Measurements from ENCODE around the gene SOX13. TPM values are rescaled to one million over a fixed set of nuclear protein-coding genes. Genes with fewer than 3 reads are reported as not detected.

The SOX13 gene
- polyA plus RNA-seq, 1 donor (not counting 4 experiments of a cell fraction or from before 2014, with no cell fraction given): 4.9 TPM

DNA sequence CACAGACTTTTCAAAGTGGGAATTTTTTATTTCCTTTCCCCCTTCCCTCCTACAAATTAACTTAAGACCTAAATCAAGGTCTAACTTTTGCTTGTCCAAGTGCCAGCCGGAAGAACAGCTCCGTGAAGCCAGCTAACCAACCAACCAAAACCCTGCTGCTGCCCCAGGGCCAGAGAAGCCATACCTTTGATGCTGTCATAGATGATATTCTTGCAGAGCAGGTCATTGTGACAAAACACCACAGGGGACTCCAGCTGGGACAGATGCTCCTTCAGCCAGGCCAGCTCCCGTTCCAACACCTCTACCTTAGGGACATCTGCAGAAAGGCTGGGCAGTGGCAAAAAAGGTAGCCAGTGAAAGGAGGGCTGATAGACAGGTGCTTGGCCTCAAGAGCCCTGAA is 68.2 kb downstream of the SOX13 start:
- peaks cover 0 to 1% of the 10 kb centered on the region in 2 experiments for H3K36me3 ChIP-seq (ENCODE audit: control insufficient read depth in 2 of 2, extremely low read depth in 1 of 2, insufficient read depth in 2 of 2, low read length in 2 of 2)
- no peak overlapping the region for H2AFZ ChIP-seq (ENCODE audit: control insufficient read depth, low read length)
- dilution Hi-C loops (cut with MboI; ENCODE audit: extremely low pct_ligation_motif_present, low sequenced_read_pairs): loop anchor here (25.0 kb wide), 1 partner anchor 279 kb away; the partner anchor contains the start of gene SNRPE
- DNase-seq (ENCODE audit: low read depth, low spot score) (no peak), FAIRE-seq (no peak)
- no peak overlapping the region for H3K4me2 ChIP-seq (ENCODE audit: control insufficient read depth, extremely low read depth, insufficient read depth, low read depth, low read length)
- H3K27me3 ChIP-seq (ENCODE audit: control insufficient read depth, extremely low read depth, insufficient read depth, low read length): no peaks in the 10 kb centered on the region
- H3K4me1 ChIP-seq (ENCODE audit: control insufficient read depth, extremely low read depth, insufficient read depth, low read length): no peaks in the 10 kb centered on the region
- no peaks in the 10 kb centered on the region for H3K79me2 ChIP-seq (ENCODE audit: control insufficient read depth, insufficient read depth, low read length)
- H3K9ac ChIP-seq (ENCODE audit: control insufficient read depth, extremely low read depth, insufficient read depth, low read length): no peak overlapping the region
- no peak overlapping the region for H3K4me3 ChIP-seq (ENCODE audit: control insufficient read depth in 2 of 3, extremely low read depth in 1 of 3, insufficient read depth in 2 of 3, low read depth in 1 of 3, low read length in 3 of 3)
- no peak overlapping the region for H3K27ac ChIP-seq (ENCODE audit: control insufficient read depth, insufficient read depth, low read length)
- no peaks in the 10 kb centered on the region for H3K9me1 ChIP-seq (ENCODE audit: control insufficient read depth, extremely low read depth, insufficient read depth, low read length)
- no peaks in the 10 kb centered on the region for H3K9me3 ChIP-seq (ENCODE audit: control insufficient read depth, low read depth, low read length)
- TF ChIP-seq, protein P1, sequence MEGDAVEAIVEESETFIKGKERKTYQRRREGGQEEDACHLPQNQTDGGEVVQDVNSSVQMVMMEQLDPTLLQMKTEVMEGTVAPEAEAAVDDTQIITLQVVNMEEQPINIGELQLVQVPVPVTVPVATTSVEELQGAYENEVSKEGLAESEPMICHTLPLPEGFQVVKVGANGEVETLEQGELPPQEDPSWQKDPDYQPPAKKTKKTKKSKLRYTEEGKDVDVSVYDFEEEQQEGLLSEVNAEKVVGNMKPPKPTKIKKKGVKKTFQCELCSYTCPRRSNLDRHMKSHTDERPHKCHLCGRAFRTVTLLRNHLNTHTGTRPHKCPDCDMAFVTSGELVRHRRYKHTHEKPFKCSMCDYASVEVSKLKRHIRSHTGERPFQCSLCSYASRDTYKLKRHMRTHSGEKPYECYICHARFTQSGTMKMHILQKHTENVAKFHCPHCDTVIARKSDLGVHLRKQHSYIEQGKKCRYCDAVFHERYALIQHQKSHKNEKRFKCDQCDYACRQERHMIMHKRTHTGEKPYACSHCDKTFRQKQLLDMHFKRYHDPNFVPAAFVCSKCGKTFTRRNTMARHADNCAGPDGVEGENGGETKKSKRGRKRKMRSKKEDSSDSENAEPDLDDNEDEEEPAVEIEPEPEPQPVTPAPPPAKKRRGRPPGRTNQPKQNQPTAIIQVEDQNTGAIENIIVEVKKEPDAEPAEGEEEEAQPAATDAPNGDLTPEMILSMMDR (optimal IDR thresholded peaks at IDR 0.05 in 1 of 3, IDR thresholded peaks at IDR 0.05 in 1 of 3, conservative IDR thresholded peaks at IDR 0.05 in 1 of 3; ENCODE audit: extremely low read depth in 1 of 3, insufficient read depth in 2 of 3, low read length in 3 of 3): no peak
- TF ChIP-seq EZH2 (IDR thresholded peaks at IDR 0.05; ENCODE audit: low read length): no peak
- no peaks in the 10 kb centered on the region for H4K20me1 ChIP-seq (ENCODE audit: control insufficient read depth, extremely low read depth, insufficient read depth, low read length)

- H3K4me1 ChIP-seq (ENCODE audit: control insufficient read depth, extremely low read depth, insufficient read depth, low read length): no peaks in the 10 kb centered on the region
- no peak overlapping the region for H3K4me3 ChIP-seq (ENCODE audit: control insufficient read depth in 2 of 3, extremely low read depth in 1 of 3, insufficient read depth in 2 of 3, low read depth in 1 of 3, low read length in 3 of 3)
- no peak overlapping the region for H3K27ac ChIP-seq (ENCODE audit: control insufficient read depth, insufficient read depth, low read length)
- no peak overlapping the region for H2AFZ ChIP-seq (ENCODE audit: control insufficient read depth, low read length)
- no peak overlapping the region for H3K9ac ChIP-seq (ENCODE audit: control insufficient read depth, extremely low read depth, insufficient read depth, low read length)
- no peak for DNase-seq (ENCODE audit: low read depth, low spot score)
- no peaks in the 10 kb centered on the region for H3K27me3 ChIP-seq (ENCODE audit: control insufficient read depth, extremely low read depth, insufficient read depth, low read length)
- no peaks in the 10 kb centered on the region for H3K9me3 ChIP-seq (ENCODE audit: control insufficient read depth, low read depth, low read length)
- H3K4me2 ChIP-seq (ENCODE audit: control insufficient read depth, extremely low read depth, insufficient read depth, low read depth, low read length): no peak overlapping the region
- no peaks in the 10 kb centered on the region for H3K79me2 ChIP-seq (ENCODE audit: control insufficient read depth, insufficient read depth, low read length)
- dilution Hi-C loops (cut with MboI; ENCODE audit: extremely low pct_ligation_motif_present, low sequenced_read_pairs): loop anchor here (25.0 kb wide), 1 partner anchor 280 kb away; the partner anchor contains the start of gene SNRPE
- no peaks in the 10 kb centered on the region for H4K20me1 ChIP-seq (ENCODE audit: control insufficient read depth, extremely low read depth, insufficient read depth, low read length)
- no peaks in the 10 kb centered on the region for H3K9me1 ChIP-seq (ENCODE audit: control insufficient read depth, extremely low read depth, insufficient read depth, low read length)
- TF ChIP-seq, protein P1 (optimal IDR thresholded peaks at IDR 0.05 in 1 of 3, IDR thresholded peaks at IDR 0.05 in 1 of 3, conservative IDR thresholded peaks at IDR 0.05 in 1 of 3; ENCODE audit: extremely low read depth in 1 of 3, insufficient read depth in 2 of 3, low read length in 3 of 3): no peak
- TF ChIP-seq EZH2 (IDR thresholded peaks at IDR 0.05; ENCODE audit: low read length): no peak
- FAIRE-seq: no peak
- no peaks in the 10 kb centered on the region for H3K36me3 ChIP-seq (ENCODE audit: control insufficient read depth in 2 of 2, extremely low read depth in 1 of 2, insufficient read depth in 2 of 2, low read length in 2 of 2)
These were observed 69.4 kb downstream of the SOX13 start for GRCh38 chr1:204142032-204142974.
